AG04450 (cell line): ENCODE data around the gene KCTD17. TPM values are rescaled to one million over a fixed set of nuclear protein-coding genes. Genes with fewer than 3 reads are reported as not detected.

ENCODE experiments used
- CTCF ChIA-PET: fragments of 300-600, 350-600 bp; formaldehyde crosslinking; extraction: SDS; loops from one replicate; lab custom pipeline; 2022; ENCODE audit warnings: antibody characterized with exemption, inconsistent platforms; lab: Charles Lee
- POLR2A ChIA-PET: fragments of 350-600 bp; formaldehyde crosslinking; extraction: SDS; loops from one replicate; lab custom pipeline; 2021; ENCODE audit warnings: antibody characterized with exemption, inconsistent platforms; lab: Yijun Ruan, JAX
- DNase-seq: peaks from one replicate; pipeline ENCODE4 v3.0.0-alpha.2; 2011; ENCODE audit warnings: low read depth, low spot score
- H3K27ac ChIP-seq: one replicate; pipeline ENCODE4 v1.5.1; 2012; ENCODE audit warnings: low read depth, low read length, control low read depth
- H3K27me3 ChIP-seq: one replicate; pipeline ENCODE4 v1.6.0; 2012; ENCODE audit warnings: low read length; ENCODE audit not compliant: control insufficient read depth, insufficient read depth
- H3K4me3 ChIP-seq: 2 replicates; pipeline ENCODE4 v1.5.1; 2011; ENCODE audit warnings: mild to moderate bottlenecking, low read depth, low read length, control low read depth
- H3K9me3 ChIP-seq: 2 replicates; pipeline ENCODE4 v1.5.1; 2012; ENCODE audit warnings: low read length; ENCODE audit not compliant: control insufficient read depth, insufficient read depth
- CTCF ChIP-seq: IDR thresholded peaks from 2 replicates; pipeline ENCODE4 v1.5.1; 2011; ENCODE audit warnings: low read depth, low read length, control low read depth, inconsistent platforms
- polyA plus RNA-seq: library from polyadenylated mRNA; depleted of rRNA; stranded (reverse); fragments of >200 nt; gene quantifications from 2 replicates; pipeline ENCODE4 v1.2.3, GENCODE V29; 2011

Gene KCTD17
- polyA plus RNA-seq, 1 experiment: 20.7 TPM

- Histone ChIP-seq H3K27ac (no peak overlapping the region), H3K4me3 (no peak overlapping the region), H3K9me3 (no peaks in the 10 kb centered on the region; the same call in 1 of the 2 replicates), H3K27me3 (no peaks in the 10 kb centered on the region)
- TF ChIP-seq CTCF: no peak
- ChIA-PET POLR2A (no interaction called here), CTCF (no interaction called here)
- DNase-seq: no peak
Measured at GRCh38 chr22:37053310-37054055, 1.9 kb downstream of the KCTD17 start.

- ChIA-PET CTCF (no interaction called here), POLR2A (no interaction called here)
- Histone ChIP-seq H3K27ac (no peak overlapping the region), H3K9me3 (no peaks in the 10 kb centered on the region; the same call in 1 of the 2 replicates), H3K27me3 (no peaks in the 10 kb centered on the region), H3K4me3 (no peak overlapping the region)
- no peak for DNase-seq
- no peak for TF ChIP-seq CTCF
Measured at GRCh38 chr22:37054056-37054395, 2.5 kb downstream of the KCTD17 start.

- TF ChIP-seq CTCF: no peak
- H3K27ac ChIP-seq: no peak overlapping the region
- no peaks in the 10 kb centered on the region; the same call in 1 of the 2 replicates for H3K9me3 ChIP-seq
- ChIA-PET POLR2A (no interaction called here), CTCF (no interaction called here)
- H3K4me3 ChIP-seq: no peak overlapping the region
- H3K27me3 ChIP-seq: no peaks in the 10 kb centered on the region
- no peak for DNase-seq
Measured at GRCh38 chr22:37054600-37055365, 3.2 kb downstream of the KCTD17 start.

GRCh38 chr22:37056246-37056645 is 4.7 kb downstream of the KCTD17 start:
- no peak for TF ChIP-seq CTCF
- POLR2A ChIA-PET: no interaction called here
- CTCF ChIA-PET: no interaction called here
- Histone ChIP-seq H3K4me3 (no peak overlapping the region), H3K27ac (no peak overlapping the region), H3K27me3 (no peaks in the 10 kb centered on the region), H3K9me3 (no peaks in the 10 kb centered on the region; the same call in 1 of the 2 replicates)
- DNase-seq: no peak

GRCh38 chr22:37057226-37057625 is 5.7 kb downstream of the KCTD17 start:
- ChIA-PET POLR2A (no interaction called here), CTCF (no interaction called here)
- TF ChIP-seq CTCF: no peak
- no peak overlapping the region for H3K4me3 ChIP-seq
- no peaks in the 10 kb centered on the region; the same call in 1 of the 2 replicates for H3K9me3 ChIP-seq
- DNase-seq: no peak
- H3K27me3 ChIP-seq: no peaks in the 10 kb centered on the region
- H3K27ac ChIP-seq: no peak overlapping the region
